Central memory CD8-positive, alpha-beta T cell (primary cell): ENCODE results near the gene AP5S1.

Source experiments
- ATAC-seq: fragments of 150-1000 bp; cut with Tn5 transposase; replicated peaks from 2 replicates; pipeline ENCODE4 v1.10.0; 2022; ENCODE audit warnings: mild to moderate bottlenecking, moderate FRiP score, moderate number of reproducible peaks; ENCODE audit not compliant: poor library complexity, severe bottlenecking; ENCODE audit errors: extremely low read depth
- DNase-seq, 2 donors: peaks; one replicate each; pipeline ENCODE4 v3.0.0; 2021; ENCODE audit warnings: low spot score in 2 of 2
- H3K27ac Mint-ChIP-seq: one replicate; pipeline ENCODE4 v1.8.0; 2022; ENCODE audit warnings: low read depth, mild to moderate bottlenecking, moderate library complexity, mixed read lengths
- H3K27me3 Mint-ChIP-seq: one replicate; pipeline ENCODE4 v1.8.0; 2022; ENCODE audit warnings: mixed read lengths
- H3K36me3 Mint-ChIP-seq: one replicate; pipeline ENCODE4 v1.8.0; 2022; ENCODE audit warnings: mild to moderate bottlenecking, moderate library complexity, mixed read lengths; ENCODE audit not compliant: insufficient read depth
- H3K4me1 Mint-ChIP-seq: one replicate; pipeline ENCODE4 v1.8.0; 2022; ENCODE audit warnings: mixed read lengths
- H3K4me3 Mint-ChIP-seq: one replicate; pipeline ENCODE4 v1.8.0; 2022; ENCODE audit warnings: mild to moderate bottlenecking, moderate library complexity, mixed read lengths
- H3K9me3 Mint-ChIP-seq: one replicate; pipeline ENCODE4 v1.8.0; 2022; ENCODE audit warnings: mixed read lengths

The AP5S1 gene

DNA sequence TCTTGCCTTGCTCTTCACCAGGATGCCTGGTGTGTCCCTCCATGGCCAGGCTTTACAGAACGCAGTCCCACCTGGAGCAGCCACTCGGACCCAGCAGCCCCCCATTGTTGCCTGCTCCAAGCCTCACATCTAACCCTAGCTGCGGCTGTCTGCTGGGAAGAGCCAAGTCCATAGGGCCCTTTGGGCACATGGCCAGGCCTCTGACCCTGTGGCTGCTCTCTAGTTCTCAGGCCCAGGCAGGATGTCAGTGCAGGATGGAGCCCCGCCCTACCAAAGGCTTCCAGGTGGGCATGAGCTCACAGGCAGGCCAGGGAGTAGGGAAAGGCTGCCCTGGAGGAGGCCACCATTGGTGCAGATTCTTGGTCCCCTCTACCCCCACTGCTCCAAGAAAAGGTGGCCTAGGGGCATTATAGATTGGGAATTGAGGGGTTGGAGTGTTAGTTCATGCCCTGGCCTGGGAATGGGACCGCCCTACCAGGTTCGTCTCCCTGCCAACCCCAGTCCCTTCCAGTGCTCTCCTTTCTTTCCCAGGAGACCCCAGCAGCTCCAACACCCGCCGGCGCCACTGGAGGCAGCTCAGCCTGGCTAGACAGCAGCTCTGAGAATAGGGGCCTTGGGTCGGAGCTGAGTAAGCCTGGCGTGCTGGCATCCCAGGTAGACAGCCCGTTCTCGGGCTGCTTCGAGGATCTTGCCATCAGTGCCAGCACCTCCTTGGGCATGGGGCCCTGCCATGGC is 45.0 kb downstream of the AP5S1 start:
- no peak for ATAC-seq
- Mint-ChIP-seq H3K27ac (no peak overlapping the region), H3K4me1 (no peaks in the 10 kb centered on the region)

DNA sequence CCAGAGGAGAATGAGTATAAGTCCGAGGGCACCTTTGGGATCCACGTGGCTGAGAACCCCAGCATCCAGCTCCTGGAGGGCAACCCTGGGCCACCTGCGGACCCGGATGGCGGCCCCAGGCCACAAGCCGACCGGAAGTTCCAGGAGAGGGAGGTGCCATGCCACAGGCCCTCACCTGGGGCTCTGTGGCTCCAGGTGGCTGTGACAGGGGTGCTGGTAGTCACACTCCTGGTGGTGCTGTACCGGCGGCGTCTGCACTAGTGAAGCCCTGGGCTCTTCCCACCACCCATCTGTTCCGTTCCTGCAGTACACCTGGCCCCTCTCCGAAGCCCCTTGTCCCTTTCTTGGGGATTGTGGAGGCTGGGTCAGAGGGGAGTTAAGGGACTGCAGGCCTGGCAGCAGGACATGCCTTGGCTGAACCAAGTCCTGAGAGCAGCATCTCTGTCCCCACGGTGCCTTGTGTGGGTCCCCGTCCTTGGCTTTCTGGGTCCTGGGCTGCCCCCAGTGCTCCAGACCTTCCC is 45.6 kb downstream of the AP5S1 start:
- Mint-ChIP-seq H3K27me3 (no peaks in the 10 kb centered on the region), H3K9me3 (no peaks in the 10 kb centered on the region), H3K4me3 (no peak overlapping the region), H3K27ac (no peak overlapping the region), H3K4me1 (no peaks in the 10 kb centered on the region), H3K36me3 (peaks cover 31% of the 10 kb centered on the region)
- DNase-seq (no peak), ATAC-seq (no peak)

More for the DNA sequence above, 45.0 kb downstream of the AP5S1 start:
- H3K4me3 Mint-ChIP-seq, result no peak overlapping the region
- H3K9me3 Mint-ChIP-seq, result no peaks in the 10 kb centered on the region
- H3K36me3 Mint-ChIP-seq, result peaks cover 33% of the 10 kb centered on the region
- DNase-seq, result no peak
- no peaks in the 10 kb centered on the region for H3K27me3 Mint-ChIP-seq

GRCh38 chr20:3866464-3866863 is 46.1 kb downstream of the AP5S1 start:
- H3K36me3 Mint-ChIP-seq, result peaks cover 27% of the 10 kb centered on the region

DNA sequence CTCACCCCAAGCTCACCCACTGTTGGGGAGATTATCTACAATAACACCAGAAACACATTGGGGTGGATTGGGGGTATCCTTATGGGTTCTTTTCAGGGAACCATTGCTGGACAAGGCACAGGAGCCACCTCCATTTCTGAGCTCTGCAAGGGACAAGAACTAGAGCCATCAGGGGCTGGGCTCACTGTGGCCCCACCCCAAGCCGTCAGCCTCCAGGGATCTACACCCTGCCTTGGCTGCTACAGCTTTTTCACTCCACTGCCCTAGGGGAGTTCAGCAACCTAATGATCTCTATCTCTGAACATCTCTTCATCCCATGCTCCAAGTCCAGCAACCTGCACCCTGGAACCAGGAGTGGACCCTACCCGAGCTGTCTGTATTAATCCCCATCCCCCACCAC is 47.5 kb downstream of the AP5S1 start:
- ATAC-seq (no peak), DNase-seq (no peak)
- no peaks in the 10 kb centered on the region for H3K9me3 Mint-ChIP-seq
- H3K27me3 Mint-ChIP-seq, result no peaks in the 10 kb centered on the region
- no peak overlapping the region for H3K4me3 Mint-ChIP-seq
- H3K27ac Mint-ChIP-seq, result no peak overlapping the region
- H3K4me1 Mint-ChIP-seq, result peaks cover 6% of the 10 kb centered on the region
- peaks cover 21% of the 10 kb centered on the region for H3K36me3 Mint-ChIP-seq

More at GRCh38 chr20:3866464-3866863, 46.1 kb downstream of the AP5S1 start:
- H3K4me1 Mint-ChIP-seq, result no peaks in the 10 kb centered on the region
- H3K27me3 Mint-ChIP-seq, result no peaks in the 10 kb centered on the region
- H3K9me3 Mint-ChIP-seq, result no peaks in the 10 kb centered on the region
- no peak overlapping the region for H3K4me3 Mint-ChIP-seq
- DNase-seq (no peak), ATAC-seq (no peak)
- H3K27ac Mint-ChIP-seq, result no peak overlapping the region

GRCh38 chr20:3869839-3870634 is 49.7 kb downstream of the AP5S1 start:
- H3K27me3 Mint-ChIP-seq, result no peaks in the 10 kb centered on the region
- ATAC-seq, result no peak
- no peak for DNase-seq
- H3K9me3 Mint-ChIP-seq, result no peaks in the 10 kb centered on the region
- no peak overlapping the region for H3K27ac Mint-ChIP-seq
- peaks cover 19% of the 10 kb centered on the region for H3K4me1 Mint-ChIP-seq
- H3K4me3 Mint-ChIP-seq, result no peak overlapping the region
- H3K36me3 Mint-ChIP-seq, result peaks cover 12% of the 10 kb centered on the region

DNA sequence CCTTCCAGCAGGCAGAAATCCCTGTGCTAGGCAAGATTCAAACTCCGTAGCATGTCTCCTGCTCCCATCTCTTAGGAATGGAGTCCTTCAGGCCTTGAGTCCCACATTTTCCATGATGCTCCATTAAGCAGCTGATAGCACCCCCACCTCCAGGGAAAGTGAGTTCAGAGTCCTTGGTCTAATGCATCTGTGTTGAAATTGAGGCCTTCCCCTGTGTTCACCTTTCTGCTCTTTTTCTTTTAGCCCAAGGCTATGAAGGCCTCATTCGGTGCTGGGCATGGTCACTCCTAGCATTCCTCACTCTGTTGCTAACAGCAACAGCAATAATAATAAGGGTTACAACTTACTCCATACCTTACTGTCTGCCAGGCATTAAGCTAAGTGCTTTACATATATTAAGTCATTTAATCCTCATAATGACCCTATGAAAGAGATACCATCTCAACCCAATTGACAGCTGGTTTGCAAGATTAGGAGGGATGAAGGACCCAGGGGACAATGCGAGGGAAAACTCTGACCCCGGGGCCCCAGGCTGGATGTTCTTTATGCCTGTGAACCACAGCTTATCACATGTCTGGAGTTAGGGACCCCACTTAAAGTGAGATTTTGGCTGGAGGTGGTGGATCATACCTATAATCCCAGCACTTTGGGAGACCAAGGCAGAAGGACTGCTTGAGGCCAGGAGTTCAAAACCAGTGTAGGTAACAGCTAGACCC is 51.4 kb downstream of the AP5S1 start:
- ATAC-seq, result no peak
- Mint-ChIP-seq H3K9me3 (no peaks in the 10 kb centered on the region), H3K27me3 (no peaks in the 10 kb centered on the region), H3K36me3 (peaks cover 12% of the 10 kb centered on the region), H3K4me3 (no peak overlapping the region), H3K4me1 (peaks cover 25% of the 10 kb centered on the region), H3K27ac (no peak overlapping the region)
- no peak for DNase-seq

- DNase-seq, result no peak
- Mint-ChIP-seq H3K36me3 (peaks cover 10% of the 10 kb centered on the region), H3K9me3 (no peaks in the 10 kb centered on the region), H3K27me3 (no peaks in the 10 kb centered on the region), H3K4me3 (no peak overlapping the region), H3K4me1 (peaks cover 29% of the 10 kb centered on the region), H3K27ac (no peak overlapping the region)
- ATAC-seq, result no peak
These were observed 53.2 kb downstream of the AP5S1 start for GRCh38 chr20:3873507-3873906.

DNA sequence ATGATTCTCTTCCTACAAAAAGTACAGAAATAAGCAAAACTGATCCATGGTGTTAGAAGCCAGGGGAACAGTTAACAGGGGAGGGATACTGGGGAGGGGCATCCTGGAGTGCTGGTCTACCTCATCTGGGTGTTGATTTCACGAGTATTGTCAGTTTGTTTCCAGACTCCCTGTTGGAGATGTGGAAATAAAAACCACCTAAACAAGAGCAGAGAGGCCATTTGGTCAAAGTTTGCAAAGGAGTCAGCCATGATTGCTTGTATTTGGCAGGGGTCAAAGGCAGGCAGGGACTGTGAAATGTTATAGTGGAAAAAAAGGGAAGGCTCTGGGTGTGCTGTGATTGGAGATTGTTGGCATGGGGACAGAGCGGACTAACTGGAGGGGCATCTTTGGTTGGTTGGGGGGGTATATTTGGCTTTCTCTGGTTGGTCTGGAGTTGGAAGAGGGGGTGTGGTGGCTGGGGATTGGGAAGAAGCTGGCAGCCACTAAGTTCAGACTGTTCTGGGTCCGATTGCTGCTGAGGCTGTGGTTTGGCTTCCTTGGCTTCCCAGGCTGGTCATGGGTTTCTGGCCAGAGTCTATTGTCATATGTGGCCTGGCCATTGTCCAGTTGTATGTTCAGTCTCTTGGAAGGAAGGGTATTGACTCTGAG is 54.0 kb downstream of the AP5S1 start:
- no peaks in the 10 kb centered on the region for H3K27me3 Mint-ChIP-seq
- H3K4me3 Mint-ChIP-seq, result no peak overlapping the region
- no peak overlapping the region for H3K27ac Mint-ChIP-seq
- H3K9me3 Mint-ChIP-seq, result no peaks in the 10 kb centered on the region
- ATAC-seq (no peak), DNase-seq (no peak)
- peaks cover 8% of the 10 kb centered on the region for H3K36me3 Mint-ChIP-seq
- peaks cover 30% of the 10 kb centered on the region for H3K4me1 Mint-ChIP-seq

DNA sequence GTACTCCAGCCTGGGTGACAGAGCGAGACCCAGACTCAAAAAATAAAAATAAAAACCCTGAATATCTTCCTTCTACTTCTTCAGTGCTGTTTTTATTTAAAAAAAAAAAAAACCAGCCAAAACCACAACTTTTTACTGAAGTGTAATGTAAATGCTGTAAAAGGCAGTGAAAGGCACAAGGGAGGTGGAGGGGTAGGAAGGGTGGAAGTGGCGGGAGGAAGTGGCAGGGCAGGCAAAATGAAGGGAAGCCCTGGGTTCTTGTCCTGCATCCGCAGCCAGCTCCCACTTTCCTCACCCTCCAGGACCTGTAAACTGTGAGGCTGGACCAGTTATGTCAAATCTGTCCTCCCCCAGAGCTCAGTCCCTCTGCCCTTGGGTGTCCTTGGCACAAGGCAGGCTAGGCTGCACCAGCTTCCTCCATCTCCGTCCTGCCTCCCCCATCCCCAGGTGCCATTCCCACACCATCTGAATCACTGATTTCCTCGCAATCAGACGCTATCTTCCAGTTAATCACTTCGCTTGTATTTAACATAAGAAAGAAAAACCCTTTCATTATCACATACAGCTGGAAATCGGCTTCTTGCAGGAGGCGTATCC is 55.1 kb downstream of the AP5S1 start:
- peak overlapping the region; percentile 10 for H3K27ac Mint-ChIP-seq
- H3K9me3 Mint-ChIP-seq, result no peaks in the 10 kb centered on the region
- peaks cover 30% of the 10 kb centered on the region for H3K4me1 Mint-ChIP-seq
- H3K4me3 Mint-ChIP-seq, result no peak overlapping the region
- DNase-seq, result no peak
- peaks cover 8% of the 10 kb centered on the region for H3K36me3 Mint-ChIP-seq
- H3K27me3 Mint-ChIP-seq, result no peaks in the 10 kb centered on the region
- ATAC-seq, result no peak

DNA sequence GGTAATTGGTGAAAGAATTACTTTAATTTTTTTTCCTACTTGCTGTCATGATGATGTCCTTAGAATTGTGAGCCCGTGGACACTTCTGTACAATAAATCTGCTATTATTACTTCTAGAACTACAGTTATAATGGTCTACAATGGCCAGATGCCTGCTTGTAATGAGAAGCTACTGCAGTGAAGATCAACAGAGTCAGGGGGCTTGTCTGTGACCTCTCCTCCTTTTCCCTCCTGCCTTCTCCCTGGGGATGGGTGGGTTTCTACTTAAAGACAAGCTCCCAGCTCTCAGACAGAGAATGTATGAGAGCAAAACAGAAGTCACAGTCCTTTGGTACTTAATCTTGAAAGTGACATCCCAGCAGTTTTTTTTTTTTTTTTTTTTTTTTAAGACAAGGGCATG is 55.7 kb downstream of the AP5S1 start:
- H3K27ac Mint-ChIP-seq, result peak overlapping the region; percentile 10
- H3K27me3 Mint-ChIP-seq, result no peaks in the 10 kb centered on the region
- H3K4me3 Mint-ChIP-seq, result no peak overlapping the region
- ATAC-seq (no peak), DNase-seq (no peak)
- peaks cover 30% of the 10 kb centered on the region for H3K4me1 Mint-ChIP-seq
- H3K9me3 Mint-ChIP-seq, result no peaks in the 10 kb centered on the region
- H3K36me3 Mint-ChIP-seq, result peaks cover 8% of the 10 kb centered on the region

- DNase-seq, result no peak
- ATAC-seq, result no peak
- H3K27me3 Mint-ChIP-seq, result no peaks in the 10 kb centered on the region
- peaks cover 30% of the 10 kb centered on the region for H3K4me1 Mint-ChIP-seq
- peaks cover 8% of the 10 kb centered on the region for H3K36me3 Mint-ChIP-seq
- H3K4me3 Mint-ChIP-seq, result no peak overlapping the region
- H3K27ac Mint-ChIP-seq, result no peak overlapping the region
- H3K9me3 Mint-ChIP-seq, result no peaks in the 10 kb centered on the region
These were observed 56.3 kb downstream of the AP5S1 start for GRCh38 chr20:3876676-3877075.
